NCI-H524 treated with DMSO at 0.1 percent for 48 hours (cell line): Measurements from ENCODE around the gene MAPK1IP1L.
A peak's percentile ranks its signal among the peaks of the same experiment; 100 is the strongest.
"Not testable (repeated sequence)": the region's sequence is repeated elsewhere in the genome, so short reads cannot be mapped to it uniquely, and the experiment has no call there.

ENCODE experiments used
- DNase-seq: peaks from one replicate; lab custom pipeline; 2025; lab: John Stamatoyannopoulos, UW

The MAPK1IP1L gene

DNA sequence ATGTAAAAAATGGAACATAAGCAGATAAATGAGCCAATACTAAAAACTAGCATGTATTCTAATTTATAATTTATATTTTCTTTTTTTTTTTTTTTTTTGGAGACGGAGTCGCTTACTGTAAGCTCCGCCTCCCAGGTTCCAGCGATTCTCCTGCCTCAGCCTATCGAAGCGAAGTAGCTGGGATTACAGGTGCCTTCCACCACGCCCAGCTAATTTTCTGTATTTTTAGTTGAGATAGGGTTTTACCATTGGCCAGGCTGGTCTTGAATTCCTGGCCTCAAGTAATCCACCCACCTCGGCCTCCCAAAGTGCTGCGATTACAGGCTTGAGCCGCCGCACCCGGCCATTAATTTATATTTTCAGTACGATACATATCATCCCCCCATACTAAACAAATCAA is 2.7 kb downstream of the MAPK1IP1L start:
- DNase-seq: no peak

- no peak for DNase-seq
Measured at GRCh38 chr14:55057919-55058318, 6.5 kb downstream of the MAPK1IP1L start.

DNA sequence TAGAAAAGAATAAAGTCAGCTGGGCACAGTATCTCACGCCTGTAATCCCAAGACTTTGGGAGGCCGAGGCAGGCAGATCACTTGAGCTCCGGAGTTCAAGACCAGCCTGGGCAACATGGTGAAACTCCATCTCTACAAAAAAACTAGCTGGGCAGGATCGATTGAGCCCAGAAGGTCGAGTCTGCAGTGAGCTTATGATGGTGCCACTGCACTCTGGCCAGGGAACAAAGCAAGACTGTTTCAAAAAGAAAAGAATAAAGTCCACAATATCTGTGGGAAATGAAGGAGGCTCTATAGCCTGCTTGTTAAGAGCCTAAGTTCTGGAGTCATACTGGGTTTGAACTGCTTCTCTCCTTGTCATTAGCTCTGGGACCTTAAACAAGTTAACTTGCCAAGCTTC is 7.9 kb downstream of the MAPK1IP1L start:
- DNase-seq: no peak

- DNase-seq: peak; percentile 95
Measured at GRCh38 chr14:55062517-55063351, 11.3 kb downstream of the MAPK1IP1L start.

GRCh38 chr14:55064896-55065295 is 13.4 kb downstream of the MAPK1IP1L start:
- not testable (repeated sequence) for DNase-seq

GRCh38 chr14:55065411-55065810 is 14.0 kb downstream of the MAPK1IP1L start:
- no peak for DNase-seq

- DNase-seq: no peak
Measured at GRCh38 chr14:55066223-55066622, 14.8 kb downstream of the MAPK1IP1L start.

DNA sequence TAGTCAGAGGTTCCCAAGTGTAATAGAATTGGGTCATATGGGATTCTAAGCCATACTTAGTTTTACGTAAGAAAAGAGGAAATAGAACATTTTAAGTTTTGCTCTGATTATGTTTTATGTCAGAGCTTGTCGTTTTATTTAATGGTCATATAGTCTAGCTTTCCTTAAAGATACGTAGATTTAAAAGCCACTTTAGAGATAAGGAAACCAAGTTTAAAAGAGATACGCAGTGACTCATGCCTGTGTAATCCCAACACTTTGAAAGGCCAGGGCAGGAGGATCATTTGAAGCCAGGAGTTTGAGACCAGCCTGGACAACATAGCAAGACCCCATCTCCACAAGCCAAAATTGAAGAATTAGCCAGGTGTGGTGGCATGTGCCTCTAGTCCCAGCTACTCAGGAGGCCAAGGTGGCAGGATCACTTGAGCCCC is 19.5 kb downstream of the MAPK1IP1L start:
- no peak for DNase-seq

GRCh38 chr14:55071870-55072640 is 20.6 kb downstream of the MAPK1IP1L start:
- DNase-seq: no peak

GRCh38 chr14:55073856-55074255 is 22.4 kb downstream of the MAPK1IP1L start:
- DNase-seq: no peak

GRCh38 chr14:55074662-55075061 is 23.2 kb downstream of the MAPK1IP1L start:
- peak; percentile 66 for DNase-seq

GRCh38 chr14:55075628-55076175 is 24.3 kb downstream of the MAPK1IP1L start:
- no peak for DNase-seq

DNA sequence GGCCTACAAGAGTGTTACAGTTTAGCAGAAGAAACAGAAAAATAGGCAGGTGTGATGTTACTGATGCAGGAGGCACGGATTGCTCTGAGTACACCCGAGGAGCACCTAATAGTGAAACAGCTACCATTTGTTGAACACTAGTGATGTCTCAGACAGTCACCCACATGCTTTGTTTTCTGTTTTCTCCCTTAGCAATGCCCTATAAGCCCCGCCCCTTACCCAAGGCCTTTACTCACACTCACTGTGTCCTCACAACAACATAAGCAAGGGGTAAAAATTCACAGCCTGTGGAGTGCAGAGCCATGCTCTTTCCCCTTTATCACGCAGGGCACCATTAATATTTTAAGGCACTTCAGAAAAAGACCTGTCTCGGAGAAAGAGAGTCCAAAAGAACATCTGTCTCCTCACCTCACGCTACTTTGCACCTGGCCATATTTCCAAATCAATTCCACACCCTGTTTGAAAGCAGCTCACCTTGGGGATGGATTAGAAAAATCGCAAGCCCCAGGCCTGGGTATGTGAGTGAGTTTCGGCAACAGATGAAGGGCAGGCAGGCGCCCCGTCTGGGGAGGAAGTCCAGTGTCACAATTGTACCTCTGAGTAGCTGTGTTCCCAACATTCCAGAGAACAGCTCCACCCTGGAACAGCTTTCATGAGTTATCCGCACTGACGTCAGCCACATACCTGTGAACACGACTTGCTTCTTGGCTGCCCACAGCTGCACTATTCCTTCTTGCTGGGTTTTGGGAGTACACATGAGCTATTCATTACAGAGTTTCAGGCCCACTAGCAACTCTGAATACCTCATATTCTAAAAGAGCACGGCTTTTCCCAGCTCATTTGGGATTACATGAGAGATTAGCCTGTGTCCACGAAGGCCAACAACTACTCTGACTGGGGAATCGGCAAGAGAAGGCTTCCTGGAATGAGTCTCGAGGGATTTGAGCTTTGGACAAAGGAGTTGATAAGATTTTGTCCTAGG is 26.0 kb downstream of the MAPK1IP1L start:
- no peak for DNase-seq

DNA sequence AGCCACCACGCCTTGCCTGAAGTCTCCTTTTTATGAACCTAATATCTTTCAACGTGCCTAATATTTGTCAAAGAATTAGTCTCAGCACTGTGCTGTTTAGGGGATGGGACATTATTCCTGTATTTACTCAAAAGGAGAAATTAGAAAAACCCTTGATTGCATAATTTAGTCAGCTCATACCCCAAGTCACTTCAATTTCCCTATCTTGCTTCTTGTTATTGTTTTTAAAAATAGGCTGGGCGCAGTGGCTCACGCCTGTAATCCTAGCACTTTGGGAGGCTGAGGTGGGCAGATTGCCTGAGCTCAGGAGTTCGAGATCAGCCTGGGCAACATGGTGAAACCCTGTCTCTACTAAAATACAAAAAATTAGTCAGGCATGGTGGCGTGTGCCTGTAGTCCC is 28.5 kb downstream of the MAPK1IP1L start:
- DNase-seq: not testable (repeated sequence)

- DNase-seq: no peak
Measured at GRCh38 chr14:55084401-55085059, 33.1 kb downstream of the MAPK1IP1L start.

DNA sequence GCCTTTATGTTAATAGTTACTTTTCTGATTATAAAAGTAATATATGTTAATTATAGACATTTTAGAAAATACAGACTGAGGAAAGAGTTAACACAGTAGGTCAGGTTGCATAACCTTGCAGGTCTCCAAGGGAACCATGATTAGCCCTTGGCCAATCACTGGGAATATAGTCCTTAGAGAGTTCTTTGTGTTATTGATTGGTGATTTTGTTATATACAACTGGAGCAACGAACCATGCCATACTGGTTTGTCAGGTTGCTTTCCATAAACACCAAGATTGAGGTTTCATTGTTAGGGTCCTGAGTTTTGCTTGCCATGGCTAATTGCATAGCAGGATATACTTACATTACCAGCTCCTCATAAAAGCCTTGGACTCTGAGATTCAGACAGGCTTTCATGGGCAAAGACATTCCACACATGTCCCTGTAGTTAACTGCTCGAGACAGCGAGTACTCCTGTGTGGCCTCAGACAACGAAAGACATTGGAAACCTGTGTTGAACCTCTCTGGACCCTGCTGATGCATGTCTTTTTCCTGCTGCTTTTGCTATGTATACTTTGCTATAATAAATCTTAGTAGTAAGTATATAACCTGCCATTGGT is 33.7 kb downstream of the MAPK1IP1L start:
- DNase-seq: no peak

DNA sequence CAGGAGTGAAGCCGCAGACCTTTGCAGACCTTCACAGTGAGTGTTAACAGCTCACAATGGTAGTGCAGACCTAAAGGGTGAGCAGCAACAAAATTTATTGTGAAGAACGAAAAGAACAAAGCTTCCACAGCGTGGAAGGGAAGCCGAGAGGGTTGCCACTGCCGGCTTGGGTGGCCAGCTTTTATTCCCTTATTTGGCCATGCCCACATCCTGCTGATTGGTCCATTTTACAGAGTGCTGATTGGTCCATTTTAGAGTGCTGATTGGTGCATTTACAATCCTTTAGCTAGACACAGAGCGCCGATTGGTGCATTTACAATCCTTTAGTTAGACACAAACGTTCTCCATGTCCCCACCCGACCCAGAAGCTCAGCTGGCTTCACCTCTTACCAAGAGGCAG is 35.5 kb downstream of the MAPK1IP1L start:
- no peak for DNase-seq

DNA sequence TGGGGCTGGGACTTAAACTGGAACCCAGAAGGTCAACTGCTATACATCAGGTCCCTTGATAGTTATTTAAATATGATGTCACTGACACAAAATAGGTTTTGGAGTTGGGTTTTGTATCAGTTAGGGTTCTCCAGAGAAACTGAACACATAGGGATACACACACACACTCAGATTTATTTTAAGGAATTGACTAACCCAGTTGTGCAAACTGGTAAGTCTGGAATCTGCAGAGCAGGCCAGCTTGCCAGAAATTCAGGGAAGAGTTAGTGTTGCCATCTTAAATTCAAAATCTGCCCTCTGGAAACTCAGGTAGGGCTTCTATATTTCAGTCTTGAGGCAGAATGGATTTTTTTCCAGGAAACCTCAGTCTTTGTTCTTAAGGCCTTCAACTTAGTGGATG is 36.9 kb downstream of the MAPK1IP1L start:
- no peak for DNase-seq

DNA sequence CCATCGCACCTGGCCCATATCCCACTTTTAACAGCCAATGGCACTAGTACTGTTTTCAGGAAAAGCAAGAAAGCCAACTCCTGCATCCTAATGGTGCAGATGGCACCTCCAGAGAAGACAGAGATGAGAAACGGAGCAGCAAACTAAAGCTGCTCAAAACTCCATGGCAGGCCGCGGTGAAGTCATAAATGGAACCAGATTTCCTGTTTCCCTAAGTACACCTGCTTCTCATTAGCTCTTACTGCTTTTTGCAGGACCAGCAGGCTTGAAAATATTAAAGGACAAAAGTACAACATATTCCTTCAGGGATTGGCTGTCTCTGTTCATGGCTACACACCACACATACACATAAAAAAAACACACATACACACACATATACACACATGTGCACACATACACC is 40.9 kb downstream of the MAPK1IP1L start:
- no peak for DNase-seq

GRCh38 chr14:55094292-55095157 is 43.1 kb downstream of the MAPK1IP1L start:
- DNase-seq: no peak
